Activated CD8-positive, alpha-beta memory T cell treated with anti-CD3 and anti-CD28 coated beads for 48 hours (primary cell): ENCODE measurements around the gene ERAS.
"Not testable (repeated sequence)": the region's sequence is repeated elsewhere in the genome, so short reads cannot be mapped to it uniquely, and the experiment has no call there.

ENCODE experiments used
- DNase-seq, 3 experiments: peaks; one replicate each; pipeline ENCODE4 v3.0.0-alpha.2; 2020; ENCODE audit warnings: low read depth in 2 of 3, low spot score in 2 of 3

ERAS gene

DNA sequence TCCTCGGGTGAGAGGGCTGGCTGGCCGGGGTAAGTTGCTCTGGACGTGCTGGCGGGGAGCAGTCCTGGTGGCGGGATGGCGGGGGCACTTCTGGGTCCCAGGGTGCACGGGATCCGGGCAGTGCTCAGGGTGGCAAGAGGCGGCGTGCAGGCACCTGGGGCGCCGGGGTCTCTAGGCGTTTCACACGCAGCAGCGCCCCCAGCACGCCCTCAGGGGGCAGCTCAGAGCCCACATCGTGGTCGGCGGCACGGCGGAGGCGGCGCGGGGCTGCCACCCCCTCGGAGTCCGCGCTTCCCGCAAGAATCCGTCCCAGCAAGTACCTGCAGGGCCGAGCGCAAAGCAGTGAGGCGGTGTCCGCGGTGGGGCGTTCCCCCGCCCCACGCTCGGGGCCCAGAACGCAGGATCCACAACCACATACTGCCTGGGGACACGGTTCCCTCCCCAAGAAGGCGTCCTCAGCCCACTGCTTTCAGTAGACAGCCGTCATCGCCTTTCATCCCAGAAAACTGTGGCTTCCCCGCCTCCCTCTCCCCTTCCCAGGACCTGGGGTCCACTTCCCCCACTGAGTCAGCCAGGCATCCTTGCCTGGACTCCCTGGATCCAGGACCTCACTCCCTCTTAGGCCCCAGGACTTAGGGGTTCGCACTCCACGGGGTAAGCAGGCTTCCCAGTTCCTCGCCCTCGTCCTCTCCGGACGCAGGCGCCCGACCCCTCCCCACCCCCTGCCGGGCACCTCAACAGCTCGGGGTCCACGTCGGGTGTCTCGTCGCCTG, 5.0 kb downstream of the ERAS start:
- DNase-seq, result no peak

GRCh38 chrX:48831909-48832291, 5.6 kb downstream of the ERAS start:
- DNase-seq, result no peak

GRCh38 chrX:48833542-48834138, 7.3 kb downstream of the ERAS start:
- no peak for DNase-seq

- no peak for DNase-seq
These were observed 8.0 kb downstream of the ERAS start for GRCh38 chrX:48834383-48834709.

- no peak for DNase-seq
These were observed 9.4 kb downstream of the ERAS start, which contains the start of gene PCSK1N for GRCh38 chrX:48835524-48836329. TSS of gene PCSK1N (minus strand) at chrX:48835610. CDS start at chrX:48835532, 78 bp downstream.

GRCh38 chrX:48839686-48840085, 13.4 kb downstream of the ERAS start:
- no peak for DNase-seq

DNA sequence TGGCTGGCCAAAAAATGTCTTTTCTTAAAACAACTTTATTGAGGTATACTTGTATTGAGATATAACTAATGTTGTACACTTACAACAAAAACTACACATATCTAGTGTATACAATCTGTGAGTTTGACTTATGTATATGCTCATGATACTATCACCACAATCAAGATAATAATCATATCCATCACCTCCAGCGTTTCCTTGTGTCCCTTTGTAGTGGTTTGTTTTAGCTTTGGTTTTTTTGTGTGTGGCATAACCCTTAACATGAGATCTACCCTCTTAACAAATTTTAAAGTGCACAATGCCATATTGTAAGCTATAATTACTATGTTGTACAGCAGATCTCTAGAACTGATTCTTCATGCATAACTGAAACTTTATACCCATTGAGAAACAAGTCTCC, 22.5 kb downstream of the ERAS start:
- DNase-seq, result no peak

- no peak for DNase-seq
These were observed 26.5 kb downstream of the ERAS start for GRCh38 chrX:48852857-48853256.

- DNase-seq, result not testable (repeated sequence)
These were observed 27.2 kb downstream of the ERAS start for GRCh38 chrX:48853494-48853893.

- not testable (repeated sequence) for DNase-seq
These were observed 27.9 kb downstream of the ERAS start for GRCh38 chrX:48854121-48854804.

- no peak for DNase-seq
These were observed 28.6 kb downstream of the ERAS start for GRCh38 chrX:48854898-48855297.

DNA sequence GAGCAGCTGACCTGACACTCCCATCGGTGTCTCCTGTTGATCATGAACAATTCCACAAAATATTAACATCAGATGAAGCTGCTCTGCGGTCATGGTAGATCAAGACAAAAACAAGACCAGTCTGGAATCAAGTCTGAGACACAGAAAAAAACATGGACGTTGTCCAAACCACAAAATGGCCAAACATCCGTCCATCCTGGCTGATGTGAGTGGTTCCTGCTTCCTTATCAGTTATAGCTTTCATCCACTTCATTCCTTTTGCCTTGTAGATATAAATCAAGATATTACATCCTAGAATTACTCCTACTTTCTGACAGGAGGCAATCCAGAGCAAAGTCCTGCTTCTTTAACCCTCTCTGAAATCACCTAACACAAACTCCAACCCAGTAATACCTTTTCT, 37.9 kb downstream of the ERAS start:
- no peak for DNase-seq

DNA sequence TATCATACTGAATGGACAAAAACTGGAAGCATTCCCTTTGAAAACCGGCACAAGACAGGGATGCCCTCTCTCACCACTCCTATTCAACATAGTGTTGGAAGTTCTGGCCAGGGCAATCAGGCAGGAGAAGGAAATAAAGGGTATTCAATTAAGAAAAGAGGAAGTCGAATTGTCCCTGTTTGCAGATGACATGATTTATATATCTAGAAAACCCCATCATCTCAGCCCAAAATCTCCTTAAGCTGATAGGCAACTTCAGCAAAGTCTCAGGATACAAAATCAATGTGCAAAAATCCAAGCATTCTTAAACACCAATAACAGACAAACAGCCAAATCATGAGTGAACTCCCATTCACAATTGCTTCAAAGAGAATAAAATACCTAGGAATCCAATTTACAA, 45.7 kb downstream of the ERAS start:
- not testable (repeated sequence) for DNase-seq

DNA sequence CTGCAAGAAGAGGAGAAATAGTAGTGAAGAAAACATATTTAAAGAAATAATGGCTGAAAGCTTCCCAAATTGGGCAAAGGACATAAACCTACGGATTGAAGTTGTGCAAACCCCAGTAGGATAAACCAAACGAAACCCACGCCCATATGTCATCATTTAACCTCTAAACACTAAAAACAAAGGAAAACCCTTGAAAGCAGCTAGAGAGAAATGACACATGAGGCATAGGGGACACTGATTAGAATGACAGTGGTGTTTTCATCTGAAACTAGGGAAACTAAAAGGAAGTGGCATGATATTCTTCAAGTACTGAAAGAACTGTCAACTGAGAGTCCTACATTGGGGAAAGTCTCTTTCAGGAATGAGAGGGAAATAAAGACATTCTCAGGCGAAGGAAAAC, 50.6 kb downstream of the ERAS start:
- DNase-seq, result not testable (repeated sequence)
